Peyer's patch (tissue), 4 donors: ENCODE results near the gene CDK5RAP3. TPM values are rescaled to one million over a fixed set of nuclear protein-coding genes. Genes with fewer than 3 reads are reported as not detected.
"Not testable (repeated sequence)": the region's sequence is repeated elsewhere in the genome, so short reads cannot be mapped to it uniquely, and the experiment has no call there.

Source experiments
- DNase-seq, 3 donors: peaks; one replicate each; pipeline ENCODE4 v3.0.0-alpha.2; 2017 to 2019
- H3K27ac ChIP-seq, 4 donors: fragments of 200-600 bp; sonication (generic); one replicate each; pipeline ENCODE4 v1.5.1; 2016 to 2019
- H3K27me3 ChIP-seq, 2 donors: fragments of 200-600 bp; sonication (generic); one replicate each; pipeline ENCODE4 v1.5.1; 2019
- H3K36me3 ChIP-seq, 3 donors: fragments of 200-600 bp; sonication (generic); one replicate each; pipeline ENCODE4 v1.5.1; 2016 to 2019
- H3K4me1 ChIP-seq, 4 donors: fragments of 200-600 bp; sonication (generic); one replicate each; pipeline ENCODE4 v1.5.1; 2016 to 2019
- H3K4me3 ChIP-seq, 4 donors: fragments of 200-600 bp; sonication (generic); 1 replicate in 3 of 4; 2 replicates in 1 of 4; pipeline ENCODE4 v1.5.1; 2016 to 2019; ENCODE audit warnings: mild to moderate bottlenecking in 1 of 4
- H3K9me3 ChIP-seq, 4 donors: fragments of 200-600 bp; sonication (generic); one replicate each; pipeline ENCODE4 v1.5.1; 2016 to 2019; ENCODE audit warnings: mild to moderate bottlenecking in 1 of 4
- CTCF ChIP-seq, 6 experiments: fragments of 450-650 bp in 4 of 6; fragments of 200-600 bp in 2 of 6; sonication (generic) in 1 of 6; IDR thresholded peaks; one replicate each; pipeline ENCODE4 v1.5.1; 2017 to 2019; ENCODE audit warnings: antibody characterized with exemption in 6 of 6, mild to moderate bottlenecking in 3 of 6, moderate library complexity in 1 of 6
- POLR2A ChIP-seq, 2 donors: fragments of 450-650 bp; IDR thresholded peaks; one replicate each; pipeline ENCODE4 v1.5.1; 2017; ENCODE audit warnings: antibody characterized with exemption in 2 of 2, mild to moderate bottlenecking in 2 of 2, moderate library complexity in 2 of 2
- total RNA-seq, 4 donors: library from RNA; depleted of rRNA; stranded (reverse); fragments of >200 nt; gene quantifications; one replicate each; pipeline ENCODE4 v1.1.0, GENCODE V29; 2016

The CDK5RAP3 gene
- total RNA-seq, 4 donors from 2014 or later, result 198 to 1,062 (median 553) TPM

GRCh38 chr17:47986520-47986919, 15.6 kb downstream of the CDK5RAP3 start:
- no peak overlapping the region for H3K27ac ChIP-seq
- TF ChIP-seq POLR2A (IDR thresholded peaks at IDR 0.05) (no peak), CTCF (IDR thresholded peaks at IDR 0.05) (no peak)
- no peaks in the 10 kb centered on the region for H3K27me3 ChIP-seq
- H3K36me3 ChIP-seq, result peaks cover 0 to 29% (median 0%) of the 10 kb centered on the region in 3 donors
- H3K4me3 ChIP-seq, result no peak overlapping the region
- no peaks in the 10 kb centered on the region for H3K9me3 ChIP-seq
- no peak for DNase-seq
- no peaks in the 10 kb centered on the region for H3K4me1 ChIP-seq

- TF ChIP-seq POLR2A (IDR thresholded peaks at IDR 0.05), result no peak
- no peak for TF ChIP-seq CTCF (IDR thresholded peaks at IDR 0.05)
- peaks cover 0 to 21% (median 0%) of the 10 kb centered on the region in 3 donors for H3K36me3 ChIP-seq
- H3K4me3 ChIP-seq, result no peak overlapping the region
- no peaks in the 10 kb centered on the region for H3K9me3 ChIP-seq
- no peaks in the 10 kb centered on the region for H3K4me1 ChIP-seq
- no peak overlapping the region for H3K27ac ChIP-seq
- DNase-seq, result no peak
- no peaks in the 10 kb centered on the region for H3K27me3 ChIP-seq
These were observed 16.4 kb downstream of the CDK5RAP3 start for GRCh38 chr17:47987240-47987835.

GRCh38 chr17:47988445-47988844, 17.5 kb downstream of the CDK5RAP3 start:
- DNase-seq, H3K4me1 ChIP-seq, H3K9me3 ChIP-seq, H3K27ac ChIP-seq, H3K4me3 ChIP-seq, H3K27me3 ChIP-seq: not testable (repeated sequence)
- peaks cover 0 to 11% (median 0%) of the 10 kb centered on the region in 3 donors for H3K36me3 ChIP-seq

DNA sequence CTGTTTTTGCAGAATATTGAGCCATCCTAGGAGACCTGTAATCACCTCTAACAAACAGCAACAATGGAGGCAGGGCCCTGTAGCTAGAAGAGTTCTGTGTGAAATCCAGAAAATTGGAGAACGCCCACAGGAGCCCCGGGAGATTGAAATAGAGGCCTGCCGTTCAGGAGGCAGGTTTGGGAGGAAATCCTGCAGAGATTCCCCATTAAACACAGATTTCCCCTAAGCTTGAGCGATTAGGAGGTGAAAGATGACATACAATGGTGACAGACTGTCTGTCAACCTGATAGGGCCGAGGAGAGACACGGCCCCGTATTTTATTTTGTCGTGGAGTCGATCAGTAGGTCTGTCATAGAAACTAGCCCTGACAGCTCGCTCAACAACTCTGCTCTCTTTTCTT, 18.2 kb downstream of the CDK5RAP3 start:
- H3K4me1 ChIP-seq, result no peaks in the 10 kb centered on the region
- H3K36me3 ChIP-seq, result peaks cover 0 to 5% (median 0%) of the 10 kb centered on the region in 3 donors
- no peak for TF ChIP-seq POLR2A (IDR thresholded peaks at IDR 0.05)
- TF ChIP-seq CTCF (IDR thresholded peaks at IDR 0.05), result no peak
- H3K27me3 ChIP-seq, result no peaks in the 10 kb centered on the region
- no peak for DNase-seq
- H3K4me3 ChIP-seq, result no peak overlapping the region
- H3K9me3 ChIP-seq, result no peaks in the 10 kb centered on the region
- H3K27ac ChIP-seq, result no peak overlapping the region

- Histone ChIP-seq H3K36me3 (no peaks in the 10 kb centered on the region), H3K4me3 (no peak overlapping the region), H3K9me3 (no peaks in the 10 kb centered on the region), H3K4me1 (no peaks in the 10 kb centered on the region), H3K27ac (no peak overlapping the region), H3K27me3 (no peaks in the 10 kb centered on the region)
- TF ChIP-seq CTCF (IDR thresholded peaks at IDR 0.05) (no peak), POLR2A (IDR thresholded peaks at IDR 0.05) (no peak)
- DNase-seq, result no peak
These were observed 18.8 kb downstream of the CDK5RAP3 start for GRCh38 chr17:47989700-47990099.

- H3K9me3 ChIP-seq, result no peaks in the 10 kb centered on the region
- H3K4me3 ChIP-seq, result no peak overlapping the region
- H3K27me3 ChIP-seq, result no peaks in the 10 kb centered on the region
- H3K36me3 ChIP-seq, result no peaks in the 10 kb centered on the region
- no peak overlapping the region for H3K27ac ChIP-seq
- H3K4me1 ChIP-seq, result no peaks in the 10 kb centered on the region
- no peak for DNase-seq
- no peak for TF ChIP-seq CTCF (IDR thresholded peaks at IDR 0.05)
- TF ChIP-seq POLR2A (IDR thresholded peaks at IDR 0.05), result no peak
These were observed 20.2 kb downstream of the CDK5RAP3 start for GRCh38 chr17:47990962-47991731.
